OCI-LY7 (cell line): ENCODE measurements around the gene SATB2. TPM values are rescaled to one million over a fixed set of nuclear protein-coding genes. Genes with fewer than 3 reads are reported as not detected.

Experiments
- BruUV-seq: library from RNA; stranded (reverse); fragments of 400-500 nt; replicated peaks from 2 replicates; lab custom pipeline; 2021; lab: Mats Ljungman, UMichigan
- CTCF ChIA-PET: fragments of 300-600 bp; sonication (Branson Sonifier 250); formaldehyde crosslinking; loops from one replicate; lab custom pipeline; 2022; ENCODE audit warnings: antibody characterized with exemption; ENCODE audit not compliant: unreplicated experiment; lab: Charles Lee
- POLR2A ChIA-PET: fragments of 300-600 bp; sonication (Branson Sonifier 250); formaldehyde crosslinking; loops from one replicate; lab custom pipeline; 2022; ENCODE audit warnings: antibody characterized with exemption; lab: Charles Lee
- DNase-seq: peaks from one replicate; pipeline ENCODE4 v3.0.0-alpha.2; 2015; ENCODE audit warnings: low spot score
- H2AFZ ChIP-seq: fragments of 200-600 bp; sonication (generic), shearing (Covaris generic); 2 replicates; pipeline ENCODE4 v1.6.1; 2014; ENCODE audit warnings: mild to moderate bottlenecking, antibody characterized with exemption, low read length, moderate library complexity
- H3K27ac ChIP-seq: fragments of 200-600 bp; sonication (generic); 2 replicates; pipeline ENCODE4 v1.5.1; 2014; ENCODE audit warnings: mixed run types, low read depth, mild to moderate bottlenecking, moderate library complexity, low read length, inconsistent platforms; ENCODE audit not compliant: poor library complexity, severe bottlenecking
- H3K36me3 ChIP-seq: fragments of 200-600 bp; sonication (generic); 2 replicates; pipeline ENCODE4 v1.6.1; 2014; ENCODE audit warnings: mild to moderate bottlenecking, antibody characterized with exemption, low read length, moderate library complexity, mixed read lengths; ENCODE audit not compliant: insufficient read depth
- H3K4me1 ChIP-seq: fragments of 200-600 bp; sonication (generic); 2 replicates; pipeline ENCODE4 v1.5.1; 2014; ENCODE audit warnings: mild to moderate bottlenecking, low read length; ENCODE audit not compliant: insufficient read depth, poor library complexity, severe bottlenecking
- H3K4me2 ChIP-seq: fragments of 200-600 bp; sonication (generic); 2 replicates; pipeline ENCODE4 v1.6.1; 2014; ENCODE audit warnings: mild to moderate bottlenecking, low read length
- H3K4me3 ChIP-seq: fragments of 200-600 bp; sonication (generic); 2 replicates; pipeline ENCODE4 v1.5.1; 2014; ENCODE audit warnings: mild to moderate bottlenecking, low read depth, low read length; ENCODE audit not compliant: poor library complexity, severe bottlenecking
- H3K79me2 ChIP-seq: fragments of 200-600 bp; sonication (generic); 2 replicates; pipeline ENCODE4 v1.6.1; 2016; ENCODE audit warnings: low read depth, mild to moderate bottlenecking, low read length, moderate library complexity, mixed read lengths; ENCODE audit not compliant: insufficient read depth
- H3K9me2 ChIP-seq: fragments of 200-600 bp; sonication (generic); 2 replicates; pipeline ENCODE4 v1.6.1; 2016; ENCODE audit warnings: mild to moderate bottlenecking, low read length, mixed read lengths; ENCODE audit not compliant: insufficient read depth
- H3K9me3 ChIP-seq: fragments of 200-600 bp; sonication (generic); 2 replicates; pipeline ENCODE4 v1.6.1; 2014; ENCODE audit warnings: mild to moderate bottlenecking, mixed run types, low read length, mixed read lengths
- H4K20me1 ChIP-seq: fragments of 200-600 bp; sonication (generic); 2 replicates; pipeline ENCODE4 v1.6.1; 2014; ENCODE audit warnings: mild to moderate bottlenecking, antibody characterized with exemption, low read length, moderate library complexity, mixed read lengths; ENCODE audit not compliant: insufficient read depth
- CTCF ChIP-seq: fragments of 200-600 bp; sonication (generic); conservative IDR thresholded peaks from 2 replicates; pipeline ENCODE4 v1.5.1; 2014; ENCODE audit warnings: mild to moderate bottlenecking, antibody characterized with exemption, low read length, moderate library complexity, mixed read lengths
- EZH2phosphoT487 ChIP-seq: fragments of 200-600 bp; sonication (generic); IDR thresholded peaks from 2 replicates; pipeline ENCODE4 v1.6.1; 2018; ENCODE audit warnings: low read depth, borderline replicate concordance, mild to moderate bottlenecking, mixed run types, antibody characterized with exemption, low read length, moderate library complexity, mixed read lengths
- intact Hi-C: fragments of 100-400 bp; cut with micrococcal nuclease; formaldehyde crosslinking; loops from one replicate; pipeline ENCODE4 v1.10.0; 2022; ENCODE audit not compliant: unreplicated experiment
- total RNA-seq, 2 experiments: library from RNA; depleted of rRNA in 1 of 2; stranded (reverse); fragments of >200 nt in 1 of 2; shearing (Covaris generic) in 1 of 2; gene quantifications; 2 replicates each; pipeline ENCODE4 v1.2.3, GENCODE V29; 2014 to 2022

Gene SATB2
- total RNA-seq, 2 experiments from 2014 or later, result 15.9 to 30.7 TPM

- no peaks in the 10 kb centered on the region for H3K4me1 ChIP-seq
- no peak overlapping the region for H3K4me2 ChIP-seq
- no peaks in the 10 kb centered on the region; the same call in 1 of the 2 replicates for H3K36me3 ChIP-seq
- H3K79me2 ChIP-seq, result no peaks in the 10 kb centered on the region
- H3K9me3 ChIP-seq, result peaks cover 22% of the 10 kb centered on the region; the same call in 1 of the 2 replicates
- ChIA-PET CTCF (no interaction called here), POLR2A (interaction anchor here (0.6 to 0.7 kb wide), 2 partner anchors 23 to 101 kb away, joined by 3 read pairs; no protein-coding TSS in a partner anchor)
- H3K9me2 ChIP-seq, result no peaks in the 10 kb centered on the region
- BruUV-seq, result no TSS peak
- H2AFZ ChIP-seq, result no peak overlapping the region
- no peak overlapping the region for H3K27ac ChIP-seq
- TF ChIP-seq EZH2phosphoT487 (no peak), CTCF (no peak)
- intact Hi-C loops, result no loop called here
- H4K20me1 ChIP-seq, result no peaks in the 10 kb centered on the region
- DNase-seq, result no peak
- no peak overlapping the region for H3K4me3 ChIP-seq
Measured at GRCh38 chr2:199261936-199262335, 195.8 kb downstream of the SATB2 start.

- Histone ChIP-seq H3K79me2 (no peaks in the 10 kb centered on the region), H3K4me1 (no peaks in the 10 kb centered on the region), H3K9me3 (peaks cover 22% of the 10 kb centered on the region; the same call in 1 of the 2 replicates), H3K27ac (no peak overlapping the region), H4K20me1 (no peaks in the 10 kb centered on the region), H3K4me2 (no peak overlapping the region), H3K36me3 (no peaks in the 10 kb centered on the region; the same call in 1 of the 2 replicates), H3K9me2 (no peaks in the 10 kb centered on the region), H3K4me3 (no peak overlapping the region), H2AFZ (no peak overlapping the region)
- BruUV-seq, result no TSS peak
- no peak for TF ChIP-seq CTCF
- TF ChIP-seq EZH2phosphoT487, result no peak
- ChIA-PET CTCF (no interaction called here), POLR2A (interaction anchor here (0.6 kb wide), 3 partner anchors 22 to 873 kb away, joined by 3 read pairs; no protein-coding TSS in a partner anchor)
- no peak for DNase-seq
- intact Hi-C loops, result no loop called here
Measured at GRCh38 chr2:199261239-199261638, 196.5 kb downstream of the SATB2 start.

- no peak overlapping the region for H3K4me3 ChIP-seq
- peaks cover 22% of the 10 kb centered on the region; the same call in 1 of the 2 replicates for H3K9me3 ChIP-seq
- H4K20me1 ChIP-seq, result no peaks in the 10 kb centered on the region
- no peaks in the 10 kb centered on the region for H3K4me1 ChIP-seq
- CTCF ChIA-PET, result no interaction called here
- BruUV-seq, result no TSS peak
- TF ChIP-seq EZH2phosphoT487, result no peak
- no peak for TF ChIP-seq CTCF
- no peaks in the 10 kb centered on the region for H3K79me2 ChIP-seq
- no peaks in the 10 kb centered on the region; the same call in 1 of the 2 replicates for H3K36me3 ChIP-seq
- DNase-seq, result no peak
- H3K4me2 ChIP-seq, result no peak overlapping the region
- POLR2A ChIA-PET, result interaction anchor here (0.5 kb wide), 1 partner anchor 385 kb away, joined by 3 read pairs; no protein-coding TSS in a partner anchor
- intact Hi-C loops, result loop anchor here (5.0 kb wide), 1 partner anchor 228 kb away; no protein-coding TSS in a partner anchor
- no peak overlapping the region for H3K27ac ChIP-seq
- no peak overlapping the region for H2AFZ ChIP-seq
- H3K9me2 ChIP-seq, result no peaks in the 10 kb centered on the region
Measured at GRCh38 chr2:199259671-199260070, 198.1 kb downstream of the SATB2 start.
